Measurements from ENCODE around the gene KATNA1. TPM values are rescaled to one million over a fixed set of nuclear protein-coding genes. Genes with fewer than 3 reads are reported as not detected.
A peak's percentile ranks its signal among the peaks of the same experiment; 100 is the strongest.

Gene KATNA1
- total and polyA plus RNA-seq, 9 of the 15 experiments (the other 6 are each of a cell fraction or from before 2014, with no cell fraction given), result 22.5 to 76.9 (median 45.0) TPM

GRCh38 chr6:149545258-149545753 lies 103.2 kb downstream of the KATNA1 start (continued):
- no peak for TF ChIP-seq IRF1 (CRISPR knock-in tag; IDR thresholded peaks at IDR 0.05; ENCODE audit: borderline replicate concordance)
- TF ChIP-seq TBL1XR1 (IDR thresholded peaks at IDR 0.05; ENCODE audit: low read length in 2 of 2), result peak in 1 of 2 experiments; percentile 17; a peak in 1 of 4 replicates
- no peak for TF ChIP-seq ZBTB7A (IDR thresholded peaks at IDR 0.05; ENCODE audit: borderline replicate concordance, control insufficient read depth, low read depth, low read length)
- TF ChIP-seq SRSF1 (IDR thresholded peaks at IDR 0.05; ENCODE audit: low read depth, low read length), result no peak
- TF ChIP-seq DPF2 (IDR thresholded peaks at IDR 0.05), result 0 out of 2 replicates have a peak, but pooled peaks have one; percentile 47
- TF ChIP-seq NEUROD1 (IDR thresholded peaks at IDR 0.05; ENCODE audit: borderline replicate concordance, low read depth, low read length, partially characterized antibody), result no peak
- no peak for TF ChIP-seq RBM39 (optimal IDR thresholded peaks at IDR 0.05; ENCODE audit: low read depth, low read length)
- no peak for TF ChIP-seq CBFA2T3 (IDR thresholded peaks at IDR 0.05)
- TF ChIP-seq NCOA1 (IDR thresholded peaks at IDR 0.05; ENCODE audit: low read depth), result no peak
- no peak for TF ChIP-seq NR4A1 (CRISPR knock-in tag; IDR thresholded peaks at IDR 0.05)
- TF ChIP-seq NR4A1 (tag; IDR thresholded peaks at IDR 0.05), result no peak
- no peak for TF ChIP-seq ZNF75A (CRISPR knock-in tag; IDR thresholded peaks at IDR 0.05)
- TF ChIP-seq HLTF (IDR thresholded peaks at IDR 0.05), result no peak
- TF ChIP-seq ZC3H8 (IDR thresholded peaks at IDR 0.05), result no peak
- TF ChIP-seq TAL1 (IDR thresholded peaks at IDR 0.05), result no peak
- peak; percentile 60 for TF ChIP-seq TBP (optimal IDR thresholded peaks at IDR 0.05; ENCODE audit: low read depth, low read length)
- TF ChIP-seq BCOR (IDR thresholded peaks at IDR 0.05), result no peak
- no peak for TF ChIP-seq PHF21A (IDR thresholded peaks at IDR 0.05; ENCODE audit: borderline replicate concordance, low read depth)
- TF ChIP-seq POLR2AphosphoS2 (IDR thresholded peaks at IDR 0.05; ENCODE audit: low read length), result no peak
- TF ChIP-seq ATF2 (CRISPR knock-in tag; IDR thresholded peaks at IDR 0.05), result no peak
- no peak for TF ChIP-seq NCOA2 (IDR thresholded peaks at IDR 0.05; ENCODE audit: partially characterized antibody in 2 of 2)
- TF ChIP-seq ZNF445 (CRISPR knock-in tag; IDR thresholded peaks at IDR 0.05; ENCODE audit: low read depth), result no peak
- no peak for TF ChIP-seq FIP1L1 (IDR thresholded peaks at IDR 0.05; ENCODE audit: low read depth, low read length, poor library complexity, severe bottlenecking)
- no peak for TF ChIP-seq NFIC (IDR thresholded peaks at IDR 0.05)
- no peak for TF ChIP-seq ZNF644 (tag; IDR thresholded peaks at IDR 0.05; ENCODE audit: low read depth)
- TF ChIP-seq HDAC2 (IDR thresholded peaks at IDR 0.05), result no peak; the same call in 1 of the 2 replicates
- no peak for TF ChIP-seq MYNN (IDR thresholded peaks at IDR 0.05)
- no peak for TF ChIP-seq MYNN (CRISPR knock-in tag; IDR thresholded peaks at IDR 0.05)
- TF ChIP-seq GABPB2 (CRISPR knock-in tag; conservative IDR thresholded peaks at IDR 0.05), result no peak; the same call in 1 of the 2 replicates
- TF ChIP-seq SMARCC2 (IDR thresholded peaks at IDR 0.05; ENCODE audit: low read depth), result no peak
- TF ChIP-seq SNIP1 (IDR thresholded peaks at IDR 0.05; ENCODE audit: low read depth), result no peak
- TF ChIP-seq MEF2D (tag; conservative IDR thresholded peaks at IDR 0.05; ENCODE audit: low read depth), result no peak
- 0 out of 2 replicates have a peak, but pooled peaks have one; percentile 54 for TF ChIP-seq SIN3B (IDR thresholded peaks at IDR 0.05; ENCODE audit: low read depth)
- TF ChIP-seq NFXL1 (CRISPR knock-in tag; IDR thresholded peaks at IDR 0.05), result 0 out of 2 replicates have a peak, but pooled peaks have one; percentile 60
